ENCODE data around the gene FANCC.

FANCC gene

GRCh38 chr9:95134457-95134881, 183.0 kb downstream of the FANCC start:
- no peaks in the 10 kb centered on the region for H3K4me1 ChIP-seq (ENCODE audit: control insufficient read depth in 1 of 2, insufficient read depth in 1 of 2, low read depth in 1 of 2, low read length in 1 of 2)
- no peaks in the 10 kb centered on the region for H3K27me3 ChIP-seq
- H3K9me3 ChIP-seq = no peaks in the 10 kb centered on the region
- no peak for TF ChIP-seq CTCF (IDR thresholded peaks at IDR 0.05)
- H3K27ac ChIP-seq = no peak overlapping the region
- H3K4me3 ChIP-seq (ENCODE audit: low read depth in 1 of 2, low read length in 1 of 2) = no peak overlapping the region
- H3K36me3 ChIP-seq = no peaks in the 10 kb centered on the region

GRCh38 chr9:95133325-95133705, 184.2 kb downstream of the FANCC start:
- no peaks in the 10 kb centered on the region for H3K4me1 ChIP-seq (ENCODE audit: control insufficient read depth in 1 of 2, insufficient read depth in 1 of 2, low read depth in 1 of 2, low read length in 1 of 2)
- TF ChIP-seq CTCF (IDR thresholded peaks at IDR 0.05) = no peak
- H3K27ac ChIP-seq = no peak overlapping the region
- no peaks in the 10 kb centered on the region for H3K36me3 ChIP-seq
- no peaks in the 10 kb centered on the region for H3K27me3 ChIP-seq
- no peak overlapping the region for H3K4me3 ChIP-seq (ENCODE audit: low read depth in 1 of 2, low read length in 1 of 2)
- H3K9me3 ChIP-seq = no peaks in the 10 kb centered on the region

- Histone ChIP-seq H3K4me1 (ENCODE audit: control insufficient read depth in 1 of 2, insufficient read depth in 1 of 2, low read depth in 1 of 2, low read length in 1 of 2) (no peaks in the 10 kb centered on the region), H3K27ac (no peak overlapping the region), H3K36me3 (no peaks in the 10 kb centered on the region), H3K4me3 (ENCODE audit: low read depth in 1 of 2, low read length in 1 of 2) (no peak overlapping the region), H3K27me3 (no peaks in the 10 kb centered on the region), H3K9me3 (no peaks in the 10 kb centered on the region)
- TF ChIP-seq CTCF (IDR thresholded peaks at IDR 0.05) = no peak
Measured at GRCh38 chr9:95132366-95133324, 184.9 kb downstream of the FANCC start.

GRCh38 chr9:95131023-95131943, 186.2 kb downstream of the FANCC start:
- H3K27ac ChIP-seq = no peak overlapping the region
- TF ChIP-seq CTCF (IDR thresholded peaks at IDR 0.05) = no peak
- H3K36me3 ChIP-seq = no peaks in the 10 kb centered on the region
- no peaks in the 10 kb centered on the region for H3K9me3 ChIP-seq
- no peaks in the 10 kb centered on the region for H3K27me3 ChIP-seq
- H3K4me3 ChIP-seq (ENCODE audit: low read depth in 1 of 2, low read length in 1 of 2) = no peak overlapping the region
- H3K4me1 ChIP-seq (ENCODE audit: control insufficient read depth in 1 of 2, insufficient read depth in 1 of 2, low read depth in 1 of 2, low read length in 1 of 2) = no peaks in the 10 kb centered on the region

GRCh38 chr9:95130484-95130883, 187.0 kb downstream of the FANCC start:
- Histone ChIP-seq H3K4me1 (ENCODE audit: control insufficient read depth in 1 of 2, insufficient read depth in 1 of 2, low read depth in 1 of 2, low read length in 1 of 2) (no peaks in the 10 kb centered on the region), H3K9me3 (no peaks in the 10 kb centered on the region), H3K36me3 (no peaks in the 10 kb centered on the region), H3K27ac (no peak overlapping the region), H3K27me3 (no peaks in the 10 kb centered on the region), H3K4me3 (ENCODE audit: low read depth in 1 of 2, low read length in 1 of 2) (no peak overlapping the region)
- no peak for TF ChIP-seq CTCF (IDR thresholded peaks at IDR 0.05)
